WI38 (cell line): ENCODE data around the gene ANO6.

ENCODE experiments used
- H3K4me3 ChIP-seq: 2 replicates; pipeline ENCODE4 v1.5.1; 2011; ENCODE audit warnings: low read depth, mild to moderate bottlenecking, control low read depth, low read length
- TF ChIP-seq, protein P1 (sequence below): IDR thresholded peaks from 2 replicates; pipeline ENCODE4 v1.5.1; 2012; ENCODE audit warnings: low read depth, mild to moderate bottlenecking, control low read depth, low read length

Gene ANO6

GRCh38 chr12:45342171-45342570 lies 126.3 kb downstream of the ANO6 start:
- H3K4me3 ChIP-seq: no peak overlapping the region
- TF ChIP-seq, protein P1, sequence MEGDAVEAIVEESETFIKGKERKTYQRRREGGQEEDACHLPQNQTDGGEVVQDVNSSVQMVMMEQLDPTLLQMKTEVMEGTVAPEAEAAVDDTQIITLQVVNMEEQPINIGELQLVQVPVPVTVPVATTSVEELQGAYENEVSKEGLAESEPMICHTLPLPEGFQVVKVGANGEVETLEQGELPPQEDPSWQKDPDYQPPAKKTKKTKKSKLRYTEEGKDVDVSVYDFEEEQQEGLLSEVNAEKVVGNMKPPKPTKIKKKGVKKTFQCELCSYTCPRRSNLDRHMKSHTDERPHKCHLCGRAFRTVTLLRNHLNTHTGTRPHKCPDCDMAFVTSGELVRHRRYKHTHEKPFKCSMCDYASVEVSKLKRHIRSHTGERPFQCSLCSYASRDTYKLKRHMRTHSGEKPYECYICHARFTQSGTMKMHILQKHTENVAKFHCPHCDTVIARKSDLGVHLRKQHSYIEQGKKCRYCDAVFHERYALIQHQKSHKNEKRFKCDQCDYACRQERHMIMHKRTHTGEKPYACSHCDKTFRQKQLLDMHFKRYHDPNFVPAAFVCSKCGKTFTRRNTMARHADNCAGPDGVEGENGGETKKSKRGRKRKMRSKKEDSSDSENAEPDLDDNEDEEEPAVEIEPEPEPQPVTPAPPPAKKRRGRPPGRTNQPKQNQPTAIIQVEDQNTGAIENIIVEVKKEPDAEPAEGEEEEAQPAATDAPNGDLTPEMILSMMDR: no peak

- H3K4me3 ChIP-seq: no peak overlapping the region
- TF ChIP-seq, protein P1: no peak
Measured at GRCh38 chr12:45342848-45343247, 127.0 kb downstream of the ANO6 start.

DNA sequence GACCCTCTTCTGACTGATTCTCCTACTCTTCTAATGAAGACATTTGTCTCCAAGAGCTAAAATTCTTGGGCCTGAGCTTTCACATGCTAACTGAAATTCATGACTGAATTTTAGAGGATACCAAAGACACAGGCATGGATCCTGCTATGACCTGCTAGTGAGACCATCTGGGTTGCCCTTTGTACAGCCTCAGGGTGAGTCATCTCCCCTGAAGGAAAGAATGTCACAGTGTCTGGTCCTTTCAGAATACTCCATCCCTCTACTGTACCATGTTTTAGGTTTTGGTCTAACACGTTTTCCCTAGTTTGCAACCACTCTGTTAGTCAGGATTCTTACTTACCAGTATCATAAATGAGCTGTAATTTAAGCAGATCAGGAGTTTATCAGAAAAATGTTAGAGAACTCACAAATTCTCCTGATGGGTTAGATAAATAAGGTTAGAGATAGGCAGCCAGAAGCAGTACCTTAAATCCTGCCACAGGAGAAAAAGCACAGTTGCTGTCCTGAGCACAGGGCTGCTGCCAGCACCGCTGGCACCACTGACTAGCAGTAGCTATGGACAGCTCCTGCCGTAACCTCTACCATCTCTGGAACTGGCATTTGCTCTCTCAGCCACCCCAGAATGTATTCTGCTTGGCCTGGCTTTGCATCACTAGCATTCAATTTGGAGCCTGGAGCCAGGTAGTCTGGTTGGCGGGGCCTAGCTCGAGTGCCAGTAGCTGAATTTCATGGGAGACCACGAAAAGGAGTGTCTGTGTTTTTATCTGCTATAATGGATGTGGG lies 127.6 kb downstream of the ANO6 start:
- TF ChIP-seq, protein P1: no peak
- no peak overlapping the region for H3K4me3 ChIP-seq

GRCh38 chr12:45348311-45348710 lies 132.4 kb downstream of the ANO6 start:
- H3K4me3 ChIP-seq: no peak overlapping the region
- TF ChIP-seq, protein P1: no peak

DNA sequence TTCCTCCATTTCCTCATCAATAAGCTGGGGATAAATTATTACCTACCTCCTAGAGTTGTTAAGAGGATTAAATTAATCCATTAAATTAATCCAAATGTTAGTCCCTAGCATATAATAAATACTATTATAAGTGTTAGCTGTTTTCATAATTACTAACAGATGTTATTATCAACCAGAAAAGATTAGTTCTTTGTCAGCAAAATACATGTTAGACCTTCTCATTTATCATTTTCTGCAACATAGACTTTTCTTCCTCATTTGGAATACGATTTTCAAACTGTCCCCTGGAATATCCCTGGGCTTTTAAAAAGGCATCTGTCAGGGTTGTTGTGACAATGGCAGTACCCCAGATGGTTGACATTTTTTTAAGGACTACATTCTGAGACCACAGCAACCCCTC lies 133.1 kb downstream of the ANO6 start:
- TF ChIP-seq, protein P1: no peak

GRCh38 chr12:45349916-45350315 lies 134.0 kb downstream of the ANO6 start:
- no peak overlapping the region for H3K4me3 ChIP-seq
- TF ChIP-seq, protein P1: no peak

More for the DNA sequence above, 133.1 kb downstream of the ANO6 start:
- no peak overlapping the region for H3K4me3 ChIP-seq

GRCh38 chr12:45350861-45351260 lies 135.0 kb downstream of the ANO6 start:
- H3K4me3 ChIP-seq: no peak overlapping the region
- TF ChIP-seq, protein P1: no peak
